22Rv1 (cell line): ENCODE measurements around the gene TNRC6B.

Experiments used
- CTCF ChIP-seq: fragments of 450-650 bp; IDR thresholded peaks from 2 replicates; pipeline ENCODE4 v1.5.1; 2017; ENCODE audit warnings: mild to moderate bottlenecking
- ZFX ChIP-seq: fragments of 450-650 bp; IDR thresholded peaks from 2 replicates; pipeline ENCODE4 v1.6.1; 2017; ENCODE audit warnings: antibody characterized with exemption, borderline replicate concordance

- no peak for TF ChIP-seq CTCF
- no peak for TF ChIP-seq ZFX
Measured at GRCh38 chr22:40342521-40342920, 164.8 kb downstream of the TNRC6B start.
